Renal cortex interstitium (tissue), 11 donors: ENCODE results near the gene TNFRSF19. TPM values are rescaled to one million over a fixed set of nuclear protein-coding genes. Genes with fewer than 3 reads are reported as not detected.

Experiments used
- DNase-seq, 11 donors: peaks; one replicate each; pipeline ENCODE4 v3.0.0-alpha.2; 2013; ENCODE audit warnings: low read depth in 9 of 11, low spot score in 4 of 11; ENCODE audit errors: extremely low read depth in 1 of 11
- polyA plus RNA-seq, 3 donors: library from polyadenylated mRNA; unstranded; fragments of 120-200 nt; gene quantifications; one replicate each; pipeline ENCODE4 v1.2.1, GENCODE V29; 2013; ENCODE audit not compliant: insufficient read length in 3 of 3

TNFRSF19 gene
- polyA plus RNA-seq, 3 donors, result 50.6 to 60.0 (median 54.1) TPM

GRCh38 chr13:23617551-23618024, 47.4 kb downstream of the TNFRSF19 start:
- no peak for DNase-seq

- no peak for DNase-seq
These were observed 48.1 kb downstream of the TNFRSF19 start for GRCh38 chr13:23618341-23618740.

- no peak for DNase-seq
These were observed 49.0 kb downstream of the TNFRSF19 start for GRCh38 chr13:23619068-23619855.

GRCh38 chr13:23620211-23620610, 50.0 kb downstream of the TNFRSF19 start:
- DNase-seq, result no peak

- DNase-seq, result no peak
These were observed 50.6 kb downstream of the TNFRSF19 start for GRCh38 chr13:23620613-23621315.

- no peak for DNase-seq
These were observed 51.1 kb downstream of the TNFRSF19 start for GRCh38 chr13:23621316-23621645.

DNA sequence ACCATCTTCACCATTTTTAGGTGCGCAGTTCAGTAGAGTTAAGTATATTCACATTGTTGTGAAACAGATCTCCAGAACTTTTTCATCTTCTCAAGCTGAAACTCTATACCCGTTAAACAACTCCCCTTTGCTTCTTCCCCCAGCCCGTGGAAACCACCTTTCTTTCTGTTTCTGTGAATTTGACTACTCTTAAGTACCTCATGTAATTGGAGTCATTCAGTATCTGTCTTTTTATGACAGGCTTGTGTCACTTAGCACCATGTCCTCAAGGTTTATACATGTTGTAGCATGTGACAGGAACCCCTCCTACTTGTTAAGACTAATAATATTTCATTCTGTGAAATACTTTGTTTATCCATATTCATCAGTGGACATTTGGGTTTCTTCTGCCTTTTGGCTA, 52.8 kb downstream of the TNFRSF19 start:
- no peak for DNase-seq

GRCh38 chr13:23623394-23623793, 53.2 kb downstream of the TNFRSF19 start:
- no peak for DNase-seq

DNA sequence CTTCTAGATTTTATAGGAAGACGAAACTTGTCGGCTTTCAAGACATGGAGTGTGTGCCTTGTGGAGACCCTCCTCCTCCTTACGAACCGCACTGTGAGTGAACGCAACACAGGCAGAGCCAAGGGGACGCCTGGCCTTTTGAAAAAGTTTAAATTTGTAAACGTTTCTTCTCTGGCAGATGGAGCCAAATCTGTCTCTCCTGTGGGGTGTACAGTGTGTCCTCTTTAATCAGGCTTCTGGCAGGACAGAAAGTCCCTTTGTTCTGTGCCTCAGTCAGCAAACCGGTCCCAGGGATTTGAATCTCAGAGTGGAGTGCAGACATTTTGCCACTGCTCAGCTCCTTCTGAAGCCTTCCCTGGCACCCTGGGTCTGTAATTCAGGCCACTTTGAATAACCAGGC, 56.5 kb downstream of the TNFRSF19 start:
- DNase-seq, result no peak

DNA sequence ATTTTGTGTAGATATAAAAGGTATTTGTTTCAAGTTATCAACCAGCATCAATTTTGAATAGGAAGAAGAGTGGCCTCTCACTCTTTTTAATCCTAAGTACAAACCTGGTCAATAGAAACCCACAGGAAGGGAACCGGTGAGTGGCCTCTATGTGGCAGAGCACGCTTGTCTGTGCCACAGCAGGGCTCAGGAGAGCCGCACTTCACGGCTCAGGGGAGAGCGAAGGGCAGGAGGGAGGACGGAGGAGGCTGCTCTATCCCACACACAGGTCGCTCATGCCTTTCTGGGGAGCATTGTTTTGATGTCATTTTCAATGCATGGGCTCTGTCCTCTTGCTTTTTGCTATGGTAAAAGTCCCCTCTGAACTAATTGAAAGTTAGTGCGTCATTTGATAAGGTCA, 57.2 kb downstream of the TNFRSF19 start:
- DNase-seq, result no peak

DNA sequence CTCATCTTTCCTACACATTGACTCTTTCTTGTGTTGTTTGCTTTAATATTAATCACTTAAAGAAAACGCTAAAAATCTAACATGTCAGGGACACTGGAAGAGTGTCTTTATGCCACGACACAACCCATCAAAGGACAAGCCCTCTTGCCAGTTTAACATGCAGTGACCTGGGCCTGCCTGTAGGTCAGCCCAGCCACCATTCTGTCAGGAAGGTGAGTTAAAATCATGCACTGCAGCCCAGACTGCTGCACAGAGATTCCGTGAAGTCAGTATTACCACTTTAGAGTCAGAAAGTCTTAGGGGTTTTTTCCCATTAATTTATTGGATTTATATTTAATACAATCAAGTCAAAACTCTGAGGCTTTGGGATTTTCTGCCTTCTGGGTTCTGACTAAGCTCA, 58.0 kb downstream of the TNFRSF19 start:
- DNase-seq, result no peak

- DNase-seq, result no peak
These were observed 58.8 kb downstream of the TNFRSF19 start for GRCh38 chr13:23628765-23629565.

DNA sequence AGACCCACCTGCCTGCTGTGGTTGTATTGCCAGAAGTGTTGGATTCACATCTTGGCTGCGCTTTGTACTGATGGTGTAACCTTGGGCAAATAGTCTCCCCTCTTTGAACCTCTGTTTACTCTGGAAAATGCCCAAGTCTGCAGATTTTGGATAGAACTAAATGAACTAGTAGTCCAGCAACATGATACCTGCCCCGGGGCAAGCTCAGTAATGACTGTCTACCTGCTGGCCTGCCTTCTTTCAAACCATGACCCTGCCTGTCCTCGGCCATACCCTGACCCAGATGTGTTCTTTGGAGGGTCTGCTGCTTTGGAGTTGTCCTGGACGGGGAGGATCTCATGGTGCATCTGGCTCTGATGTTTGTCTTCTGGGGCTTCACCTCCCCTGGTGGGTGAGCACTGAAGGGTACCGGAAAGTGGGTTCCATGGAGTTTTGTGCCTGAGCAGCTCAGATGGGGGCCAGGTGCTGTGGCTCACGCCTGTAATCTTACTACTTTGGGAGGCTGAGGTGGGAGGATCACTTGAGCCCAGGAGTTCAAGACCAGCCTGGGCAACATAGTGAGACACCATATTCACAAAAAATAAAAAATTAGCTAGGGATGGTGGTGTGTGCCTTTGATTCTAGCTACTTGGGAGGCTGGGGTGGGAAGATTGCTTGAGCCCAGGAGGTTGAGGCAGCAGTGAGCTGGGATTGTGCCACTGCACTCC, 59.5 kb downstream of the TNFRSF19 start:
- DNase-seq, result no peak

DNA sequence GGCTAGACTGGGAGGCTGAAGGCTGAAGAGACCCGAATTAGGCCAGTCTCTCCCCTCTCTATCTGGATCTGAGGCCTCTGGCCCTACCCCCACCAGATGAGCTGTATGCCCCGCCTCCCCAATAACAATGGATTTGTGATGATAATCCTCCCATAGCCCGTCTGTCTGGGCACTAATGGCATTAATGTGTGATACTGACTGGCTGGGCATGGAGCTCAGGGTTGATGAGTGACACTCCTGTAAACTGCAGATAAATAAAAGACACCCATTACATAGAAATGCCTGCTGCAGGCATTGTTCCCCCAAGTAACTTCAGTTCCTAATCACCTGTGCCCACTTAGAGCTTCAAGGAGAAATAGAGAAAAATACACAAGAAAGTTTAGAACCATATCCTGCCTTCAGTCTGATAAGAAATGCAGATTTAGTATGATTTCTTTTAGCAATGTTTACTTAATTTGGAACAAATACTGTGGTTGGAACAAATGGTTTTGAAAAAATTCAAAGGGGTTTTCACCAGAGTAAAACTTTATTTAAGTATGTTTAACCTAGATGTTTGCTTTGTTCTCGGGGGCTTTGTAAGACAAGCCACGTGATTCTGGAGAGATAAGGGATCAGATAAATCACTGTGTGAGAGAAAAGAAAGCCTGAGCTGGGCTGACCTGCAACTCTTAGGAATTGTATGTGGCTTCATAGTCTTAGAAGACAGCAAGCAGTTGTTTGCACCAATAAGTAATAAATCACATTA, 60.3 kb downstream of the TNFRSF19 start:
- DNase-seq, result no peak

DNA sequence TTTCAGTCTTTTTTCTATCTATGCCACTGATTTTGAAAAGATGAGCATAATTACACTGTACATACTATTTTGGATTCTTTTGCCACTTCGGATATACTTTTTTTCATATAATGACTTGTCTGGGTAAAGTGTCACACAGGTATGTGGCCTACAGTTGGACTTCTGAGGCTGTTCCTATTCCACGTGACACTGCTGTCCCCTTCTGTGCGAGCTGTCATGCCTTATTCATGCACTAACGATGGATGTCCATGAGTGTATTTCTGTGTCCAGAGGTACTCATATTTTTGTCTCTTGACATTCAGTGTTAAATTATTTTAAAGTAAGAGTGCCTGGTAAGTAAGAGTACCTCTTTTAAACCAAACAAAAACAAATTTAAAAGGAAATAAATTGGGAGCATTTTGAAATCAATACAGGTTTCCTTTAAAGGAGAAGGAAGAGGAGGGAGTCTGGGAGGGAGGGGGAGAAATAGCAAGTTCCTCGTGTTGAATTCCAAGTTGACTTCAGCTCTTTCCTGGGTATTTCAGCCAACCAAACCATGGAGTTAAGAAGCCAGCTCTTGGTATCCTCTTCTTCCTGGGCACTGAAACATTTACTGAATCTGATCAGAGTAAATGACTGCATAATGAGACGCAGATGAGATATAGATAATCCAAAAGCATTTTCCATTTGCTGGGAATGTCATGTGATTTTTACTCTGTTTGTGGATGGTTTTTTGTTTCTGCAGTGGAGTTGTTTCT, 61.3 kb downstream of the TNFRSF19 start:
- DNase-seq, result no peak

GRCh38 chr13:23632048-23632582, 61.9 kb downstream of the TNFRSF19 start:
- DNase-seq, result no peak

DNA sequence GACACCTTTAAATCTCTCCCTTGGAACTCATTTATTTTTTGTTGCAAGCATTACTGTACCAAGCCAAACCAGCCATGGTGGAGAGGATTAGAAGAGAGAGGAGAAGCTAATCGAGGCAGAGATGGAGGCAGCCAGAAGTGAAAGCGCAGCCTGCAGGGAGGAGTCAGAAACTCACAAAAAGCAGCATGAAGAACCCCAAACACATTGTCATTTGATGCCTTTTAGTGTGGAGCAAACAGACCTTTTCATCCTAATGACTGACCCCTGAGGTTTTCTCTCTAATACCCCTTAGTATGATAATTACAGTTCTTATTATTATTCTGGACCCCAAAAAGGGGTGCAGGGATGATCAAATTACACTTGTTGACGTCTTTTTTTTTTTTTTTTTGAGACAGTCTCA, 62.5 kb downstream of the TNFRSF19 start:
- DNase-seq, result no peak

DNA sequence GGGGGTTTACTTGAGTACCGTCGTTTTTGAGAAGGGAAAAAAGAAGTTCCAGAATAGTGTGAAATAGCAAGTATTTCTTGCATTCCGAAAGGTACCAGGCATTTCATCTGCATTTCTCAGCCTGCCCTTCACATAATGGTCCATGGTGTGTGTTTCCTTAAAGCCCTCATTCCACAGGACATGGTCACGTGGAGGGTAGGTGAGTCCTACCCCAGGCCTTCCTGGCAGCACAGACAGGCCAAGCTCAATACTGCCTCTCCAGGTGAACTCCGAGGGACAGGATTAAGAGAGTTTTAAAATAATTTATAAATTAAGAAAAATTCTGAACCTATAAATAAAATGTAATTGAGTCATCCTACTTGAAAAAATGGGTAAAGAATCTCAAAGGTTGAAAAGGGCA, 64.7 kb downstream of the TNFRSF19 start:
- DNase-seq, result no peak
